ENCODE data around the gene PRMT9.

The PRMT9 gene

GRCh38 chr4:147678796-147679549, 5.0 kb downstream of the PRMT9 start:
- no peak for DNase-seq

- DNase-seq: no peak
These were observed 5.9 kb downstream of the PRMT9 start for GRCh38 chr4:147678106-147678505.

- DNase-seq: no peak
These were observed 9.5 kb downstream of the PRMT9 start for GRCh38 chr4:147674496-147674895.

GRCh38 chr4:147674073-147674472, 9.9 kb downstream of the PRMT9 start:
- no peak for DNase-seq

GRCh38 chr4:147658501-147658900, 25.5 kb downstream of the PRMT9 start:
- DNase-seq: no peak

GRCh38 chr4:147655639-147656038, 28.3 kb downstream of the PRMT9 start:
- DNase-seq: no peak

- no peak for DNase-seq
These were observed 32.4 kb downstream of the PRMT9 start for GRCh38 chr4:147651563-147651962.

- no peak for DNase-seq
These were observed 35.3 kb downstream of the PRMT9 start for GRCh38 chr4:147648656-147649055.

GRCh38 chr4:147645099-147645498, 38.9 kb downstream of the PRMT9 start:
- no peak for DNase-seq

- DNase-seq: no peak
These were observed 39.5 kb downstream of the PRMT9 start for GRCh38 chr4:147644471-147644870.

- no peak for DNase-seq
These were observed 40.3 kb downstream of the PRMT9 start for GRCh38 chr4:147643616-147644015.

GRCh38 chr4:147640331-147640730, 43.6 kb downstream of the PRMT9 start:
- no peak for DNase-seq

GRCh38 chr4:147639388-147639787, 44.6 kb downstream of the PRMT9 start:
- DNase-seq: no peak

- DNase-seq: no peak
These were observed 45.0 kb downstream of the PRMT9 start for GRCh38 chr4:147638942-147639341.

- no peak for DNase-seq
These were observed 45.6 kb downstream of the PRMT9 start for GRCh38 chr4:147638365-147638764.

GRCh38 chr4:147635348-147635747, 48.6 kb downstream of the PRMT9 start:
- no peak for DNase-seq

- no peak for DNase-seq
These were observed 50.3 kb downstream of the PRMT9 start for GRCh38 chr4:147633643-147634042.

- DNase-seq: no peak
These were observed 50.9 kb downstream of the PRMT9 start for GRCh38 chr4:147633113-147633512.

GRCh38 chr4:147629783-147630730, 53.9 kb downstream of the PRMT9 start:
- DNase-seq: no peak

GRCh38 chr4:147628415-147628814, 55.5 kb downstream of the PRMT9 start:
- no peak for DNase-seq

- no peak for DNase-seq
These were observed 57.1 kb downstream of the PRMT9 start for GRCh38 chr4:147626903-147627302.

GRCh38 chr4:147625733-147626132, 58.2 kb downstream of the PRMT9 start:
- DNase-seq: no peak

GRCh38 chr4:147620315-147620714, 63.6 kb downstream of the PRMT9 start:
- DNase-seq: no peak
